ENCODE results near the gene ELAVL2.

DNA sequence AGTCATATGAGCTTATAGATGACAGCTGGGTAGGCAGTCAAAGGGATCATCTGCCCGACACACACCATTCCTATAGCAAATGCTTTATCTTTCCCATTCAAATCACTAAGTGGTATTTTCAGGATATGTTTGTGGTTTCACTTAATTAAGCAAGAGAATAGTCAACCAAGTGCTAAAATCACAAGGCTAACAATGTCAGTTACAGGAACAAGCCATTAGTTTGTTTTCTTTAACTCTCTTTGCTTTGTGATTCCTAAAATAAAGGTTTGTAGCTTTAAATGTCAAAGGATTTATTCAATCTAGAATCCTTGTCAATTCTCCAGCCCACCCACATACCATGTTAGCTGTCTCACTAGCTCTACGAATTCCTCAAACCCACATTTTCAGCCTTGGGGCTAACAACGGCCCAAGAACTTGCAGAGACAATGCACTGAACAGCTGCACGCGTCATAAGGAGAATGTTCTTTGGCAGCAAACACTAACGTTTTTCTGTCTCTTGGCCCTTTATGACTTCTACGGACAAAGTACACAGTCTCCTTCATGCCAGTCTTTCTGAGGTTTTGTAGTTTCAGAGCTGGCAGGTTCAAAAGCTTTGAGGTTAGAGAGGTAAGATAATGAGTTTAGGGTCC is 56.6 kb downstream of the ELAVL2 start:
- TF ChIP-seq TP53 (CRISPR knock-in tag; IDR thresholded peaks at IDR 0.05): no peak
- TF ChIP-seq, protein P1, sequence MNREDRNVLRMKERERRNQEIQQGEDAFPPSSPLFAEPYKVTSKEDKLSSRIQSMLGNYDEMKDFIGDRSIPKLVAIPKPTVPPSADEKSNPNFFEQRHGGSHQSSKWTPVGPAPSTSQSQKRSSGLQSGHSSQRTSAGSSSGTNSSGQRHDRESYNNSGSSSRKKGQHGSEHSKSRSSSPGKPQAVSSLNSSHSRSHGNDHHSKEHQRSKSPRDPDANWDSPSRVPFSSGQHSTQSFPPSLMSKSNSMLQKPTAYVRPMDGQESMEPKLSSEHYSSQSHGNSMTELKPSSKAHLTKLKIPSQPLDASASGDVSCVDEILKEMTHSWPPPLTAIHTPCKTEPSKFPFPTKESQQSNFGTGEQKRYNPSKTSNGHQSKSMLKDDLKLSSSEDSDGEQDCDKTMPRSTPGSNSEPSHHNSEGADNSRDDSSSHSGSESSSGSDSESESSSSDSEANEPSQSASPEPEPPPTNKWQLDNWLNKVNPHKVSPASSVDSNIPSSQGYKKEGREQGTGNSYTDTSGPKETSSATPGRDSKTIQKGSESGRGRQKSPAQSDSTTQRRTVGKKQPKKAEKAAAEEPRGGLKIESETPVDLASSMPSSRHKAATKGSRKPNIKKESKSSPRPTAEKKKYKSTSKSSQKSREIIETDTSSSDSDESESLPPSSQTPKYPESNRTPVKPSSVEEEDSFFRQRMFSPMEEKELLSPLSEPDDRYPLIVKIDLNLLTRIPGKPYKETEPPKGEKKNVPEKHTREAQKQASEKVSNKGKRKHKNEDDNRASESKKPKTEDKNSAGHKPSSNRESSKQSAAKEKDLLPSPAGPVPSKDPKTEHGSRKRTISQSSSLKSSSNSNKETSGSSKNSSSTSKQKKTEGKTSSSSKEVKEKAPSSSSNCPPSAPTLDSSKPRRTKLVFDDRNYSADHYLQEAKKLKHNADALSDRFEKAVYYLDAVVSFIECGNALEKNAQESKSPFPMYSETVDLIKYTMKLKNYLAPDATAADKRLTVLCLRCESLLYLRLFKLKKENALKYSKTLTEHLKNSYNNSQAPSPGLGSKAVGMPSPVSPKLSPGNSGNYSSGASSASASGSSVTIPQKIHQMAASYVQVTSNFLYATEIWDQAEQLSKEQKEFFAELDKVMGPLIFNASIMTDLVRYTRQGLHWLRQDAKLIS (CRISPR knock-in tag; IDR thresholded peaks at IDR 0.05; ENCODE audit: borderline replicate concordance): no peak
- TF ChIP-seq CTCF (IDR thresholded peaks at IDR 0.05): no peak
- TF ChIP-seq ATF3 (CRISPR knock-in tag; conservative IDR thresholded peaks at IDR 0.05): no peak
- TF ChIP-seq SP1 (CRISPR knock-in tag; conservative IDR thresholded peaks at IDR 0.05): no peak
- TF ChIP-seq ELF4 (CRISPR knock-in tag; IDR thresholded peaks at IDR 0.05; ENCODE audit: low read depth): no peak
- TF ChIP-seq, protein P2, sequence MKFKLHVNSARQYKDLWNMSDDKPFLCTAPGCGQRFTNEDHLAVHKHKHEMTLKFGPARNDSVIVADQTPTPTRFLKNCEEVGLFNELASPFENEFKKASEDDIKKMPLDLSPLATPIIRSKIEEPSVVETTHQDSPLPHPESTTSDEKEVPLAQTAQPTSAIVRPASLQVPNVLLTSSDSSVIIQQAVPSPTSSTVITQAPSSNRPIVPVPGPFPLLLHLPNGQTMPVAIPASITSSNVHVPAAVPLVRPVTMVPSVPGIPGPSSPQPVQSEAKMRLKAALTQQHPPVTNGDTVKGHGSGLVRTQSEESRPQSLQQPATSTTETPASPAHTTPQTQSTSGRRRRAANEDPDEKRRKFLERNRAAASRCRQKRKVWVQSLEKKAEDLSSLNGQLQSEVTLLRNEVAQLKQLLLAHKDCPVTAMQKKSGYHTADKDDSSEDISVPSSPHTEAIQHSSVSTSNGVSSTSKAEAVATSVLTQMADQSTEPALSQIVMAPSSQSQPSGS (CRISPR knock-in tag; IDR thresholded peaks at IDR 0.05; ENCODE audit: borderline replicate concordance, low read depth): no peak
- TF ChIP-seq GABPB1 (CRISPR knock-in tag; IDR thresholded peaks at IDR 0.05): no peak
- no peak for TF ChIP-seq SMAD4 (CRISPR knock-in tag; IDR thresholded peaks at IDR 0.05)
- TF ChIP-seq JUN (CRISPR knock-in tag; IDR thresholded peaks at IDR 0.05): no peak
- TF ChIP-seq TEAD1 (CRISPR knock-in tag; IDR thresholded peaks at IDR 0.05): no peak
- TF ChIP-seq TEAD4 (CRISPR knock-in tag; IDR thresholded peaks at IDR 0.05): no peak
